Right lobe of liver (tissue), 6 donors: ENCODE data around the gene SPTB. TPM values are rescaled to one million over a fixed set of nuclear protein-coding genes. Genes with fewer than 3 reads are reported as not detected.

Source experiments
- ATAC-seq, 4 donors: fragments of 200-7000 bp; cut with Tn5 transposase; one replicate each; pipeline ENCODE4 v1.9.1; 2020; ENCODE audit warnings: mild to moderate bottlenecking in 4 of 4, moderate library complexity in 4 of 4
- DNase-seq, 3 donors: peaks; one replicate each; pipeline ENCODE4 v3.0.0-alpha.2; 2020
- H3K27ac ChIP-seq, 3 donors: fragments of 200-600 bp; one replicate each; pipeline ENCODE4 v1.8.0; 2022
- H3K27me3 ChIP-seq, 2 donors: fragments of 200-600 bp; one replicate each; pipeline ENCODE4 v1.8.0; 2022
- H3K36me3 ChIP-seq, 4 donors: fragments of 200-600 bp; sonication (generic) in 1 of 4; one replicate each; pipeline versions ENCODE4 v1.5.1 to v1.8.0; 2017 to 2022; ENCODE audit warnings: control low read depth in 1 of 4
- H3K4me1 ChIP-seq, 4 donors: fragments of 200-600 bp; sonication (generic) in 1 of 4; one replicate each; pipeline versions ENCODE4 v1.5.1 to v1.8.0; 2017 to 2022; ENCODE audit warnings: control low read depth in 1 of 4
- H3K4me3 ChIP-seq, 3 donors: fragments of 200-600 bp; one replicate each; pipeline ENCODE4 v1.8.0; 2022
- H3K9me3 ChIP-seq, 4 donors: fragments of 200-600 bp; sonication (generic) in 1 of 4; one replicate each; pipeline versions ENCODE4 v1.5.1 to v1.8.0; 2017 to 2022; ENCODE audit warnings: control low read depth in 1 of 4
- POLR2A ChIP-seq: fragments of 450-650 bp; IDR thresholded peaks from one replicate; pipeline ENCODE4 v1.6.1; 2017; ENCODE audit warnings: antibody characterized with exemption, mild to moderate bottlenecking
- WGBS: methylation state at CpG from one replicate; pipeline ENCODE4 v1.1.6; 2018; ENCODE audit warnings: low coverage, low lambda C conversion rate; ENCODE audit not compliant: insufficient coverage; ENCODE audit errors: missing lambda C conversion rate; 5-methylcytosine and 5-hydroxymethylcytosine counted together
- intact Hi-C, 2 donors: fragments of 100-400 bp; cut with DNase I; formaldehyde crosslinking; loops; one replicate each; pipeline versions ENCODE4 v1.11.2 to v1.14.1; 2022
- total RNA-seq, 6 experiments: library from RNA; depleted of rRNA in 2 of 6; stranded (reverse); fragments of >200 nt in 2 of 6; fragmentation: NEBNext Ultra II Directional in 3 of 6; extraction: Animal tissue kit (Norgen Biotek cat#: 25700) in 3 of 6; gene quantifications; one replicate each; pipeline versions ENCODE4 v1.1.0 to v1.2.4, GENCODE V29; 2016 to 2023
- TF ChIP-seq, protein P1 (sequence below), 4 donors: fragments of 200-600 bp in 3 of 4; fragments of 450-650 bp in 1 of 4; IDR thresholded peaks; one replicate each; pipeline versions ENCODE4 v1.5.1 to v1.8.0; 2016 to 2022; ENCODE audit warnings: antibody characterized with exemption in 4 of 4, mild to moderate bottlenecking in 2 of 4
- donor health status: DM: no; HTN: yes; CAD: no.
- donor health status: DM: no; HTN: no; CAD: no.
- donor health status: DM: no; HTN: no; CAD: no.
- donor health status: DM: no; HTN: yes; CAD: no.
- donor health status: DM: no; HTN: yes; CAD: no.

Gene SPTB
- total RNA-seq, 6 experiments from 2014 or later = 0.12 to 2.4 (median 0.72) TPM

- ATAC-seq = no peak
- H3K36me3 ChIP-seq = no peaks in the 10 kb centered on the region
- H3K27ac ChIP-seq = no peak overlapping the region
- no peak overlapping the region for H3K4me3 ChIP-seq
- no peaks in the 10 kb centered on the region for H3K9me3 ChIP-seq
- TF ChIP-seq, protein P1, sequence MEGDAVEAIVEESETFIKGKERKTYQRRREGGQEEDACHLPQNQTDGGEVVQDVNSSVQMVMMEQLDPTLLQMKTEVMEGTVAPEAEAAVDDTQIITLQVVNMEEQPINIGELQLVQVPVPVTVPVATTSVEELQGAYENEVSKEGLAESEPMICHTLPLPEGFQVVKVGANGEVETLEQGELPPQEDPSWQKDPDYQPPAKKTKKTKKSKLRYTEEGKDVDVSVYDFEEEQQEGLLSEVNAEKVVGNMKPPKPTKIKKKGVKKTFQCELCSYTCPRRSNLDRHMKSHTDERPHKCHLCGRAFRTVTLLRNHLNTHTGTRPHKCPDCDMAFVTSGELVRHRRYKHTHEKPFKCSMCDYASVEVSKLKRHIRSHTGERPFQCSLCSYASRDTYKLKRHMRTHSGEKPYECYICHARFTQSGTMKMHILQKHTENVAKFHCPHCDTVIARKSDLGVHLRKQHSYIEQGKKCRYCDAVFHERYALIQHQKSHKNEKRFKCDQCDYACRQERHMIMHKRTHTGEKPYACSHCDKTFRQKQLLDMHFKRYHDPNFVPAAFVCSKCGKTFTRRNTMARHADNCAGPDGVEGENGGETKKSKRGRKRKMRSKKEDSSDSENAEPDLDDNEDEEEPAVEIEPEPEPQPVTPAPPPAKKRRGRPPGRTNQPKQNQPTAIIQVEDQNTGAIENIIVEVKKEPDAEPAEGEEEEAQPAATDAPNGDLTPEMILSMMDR (IDR thresholded peaks at IDR 0.05) = no peak
- TF ChIP-seq POLR2A = no peak
- no peak for DNase-seq
- WGBS = 88% methylated on average over 7 of the region's 26 CpGs
- intact Hi-C loops = no loop called here
- H3K4me1 ChIP-seq = no peaks in the 10 kb centered on the region
- H3K27me3 ChIP-seq = no peaks in the 10 kb centered on the region
Measured at GRCh38 chr14:64792871-64793560, 86.7 kb downstream of the SPTB start.

- no peaks in the 10 kb centered on the region for H3K27me3 ChIP-seq
- WGBS = 93% methylated on average over 3 of the region's 4 CpGs
- TF ChIP-seq, protein P1 (IDR thresholded peaks at IDR 0.05) = no peak
- no peak for TF ChIP-seq POLR2A
- no peak for DNase-seq
- H3K36me3 ChIP-seq = no peaks in the 10 kb centered on the region
- H3K4me3 ChIP-seq = no peak overlapping the region
- intact Hi-C loops = no loop called here
- ATAC-seq = no peak
- no peaks in the 10 kb centered on the region for H3K9me3 ChIP-seq
- no peaks in the 10 kb centered on the region for H3K4me1 ChIP-seq
- no peak overlapping the region for H3K27ac ChIP-seq
Measured at GRCh38 chr14:64792231-64792630, 87.5 kb downstream of the SPTB start.

DNA sequence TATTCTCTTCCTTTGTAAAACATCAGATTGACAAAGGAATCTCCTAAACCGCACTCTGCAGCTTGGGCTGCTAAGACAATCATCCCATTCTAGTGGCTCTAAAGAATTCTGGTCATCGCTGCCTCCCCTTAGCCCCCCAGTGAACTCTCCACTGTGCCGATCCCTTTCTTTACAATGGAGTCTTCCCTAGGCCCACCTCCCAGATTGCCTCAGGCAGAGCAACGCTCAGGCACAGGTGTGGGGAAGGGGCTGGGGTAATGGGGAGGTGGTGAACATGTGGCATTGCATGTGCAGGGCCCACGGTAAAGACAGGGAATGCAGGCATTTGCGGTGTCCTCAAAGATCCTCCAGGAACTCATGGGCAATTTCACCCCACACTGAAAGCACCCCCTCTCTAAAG lies 89.2 kb downstream of the SPTB start:
- Histone ChIP-seq H3K36me3 (no peaks in the 10 kb centered on the region), H3K4me1 (no peaks in the 10 kb centered on the region), H3K27me3 (no peaks in the 10 kb centered on the region), H3K27ac (no peak overlapping the region), H3K9me3 (no peaks in the 10 kb centered on the region), H3K4me3 (no peak overlapping the region)
- intact Hi-C loops = no loop called here
- ATAC-seq (no peak), DNase-seq (no peak)
- WGBS = 66% methylated on average over 6 of the region's 6 CpGs
- no peak for TF ChIP-seq POLR2A
- TF ChIP-seq, protein P1 (IDR thresholded peaks at IDR 0.05) = no peak

- Histone ChIP-seq H3K36me3 (no peaks in the 10 kb centered on the region), H3K4me1 (no peaks in the 10 kb centered on the region), H3K27ac (no peak overlapping the region), H3K4me3 (no peak overlapping the region), H3K27me3 (no peaks in the 10 kb centered on the region), H3K9me3 (no peaks in the 10 kb centered on the region)
- intact Hi-C loops = no loop called here
- ATAC-seq (no peak), DNase-seq (no peak)
- no peak for TF ChIP-seq POLR2A
- TF ChIP-seq, protein P1 (IDR thresholded peaks at IDR 0.05) = no peak
- WGBS = 76% methylated on average over 5 of the region's 5 CpGs
Measured at GRCh38 chr14:64789696-64790095, 90.0 kb downstream of the SPTB start.
